K562 (cell line): ENCODE results near the gene NRCAM. TPM values are rescaled to one million over a fixed set of nuclear protein-coding genes. Genes with fewer than 3 reads are reported as not detected.

Experiments used
- ETS2 ChIP-seq: IDR thresholded peaks from 2 replicates; pipeline ENCODE4 v1.6.1; 2016; ENCODE audit warnings: borderline replicate concordance, missing genetic modification characterization, mild to moderate bottlenecking, moderate library complexity, missing compliant biosample characterization; ENCODE audit not compliant: poor library complexity, severe bottlenecking
- EZH2 ChIP-seq: IDR thresholded peaks from 2 replicates; pipeline ENCODE4 v1.6.1; 2012; ENCODE audit warnings: low read depth, mild to moderate bottlenecking, inconsistent platforms, low read length, borderline replicate concordance
- MYNN ChIP-seq, 2 experiments: sonication (generic); formaldehyde crosslinking in 1 of 2; IDR thresholded peaks; 2 replicates each; pipeline versions ENCODE4 v1.5.0 to v1.6.1; 2016 to 2020; ENCODE audit warnings: antibody characterized with exemption in 1 of 2, missing genetic modification reagents in 1 of 2
- NCOA4 ChIP-seq: fragments of 450-650 bp; IDR thresholded peaks from 2 replicates; pipeline ENCODE4 v1.6.1; 2018; ENCODE audit warnings: mild to moderate bottlenecking; ENCODE audit not compliant: partially characterized antibody
- NUFIP1 ChIP-seq: fragments of 450-650 bp; IDR thresholded peaks from 2 replicates; pipeline ENCODE4 v1.6.1; 2018; ENCODE audit not compliant: partially characterized antibody
- RBM17 ChIP-seq: fragments of 200-400 bp; formaldehyde crosslinking; IDR thresholded peaks from 2 replicates; pipeline ENCODE4 v1.6.1; 2017; ENCODE audit warnings: low read depth, mild to moderate bottlenecking, low read length, borderline replicate concordance
- RCOR1 ChIP-seq, 2 experiments: IDR thresholded peaks; 2 replicates each; pipeline ENCODE4 v1.6.1; 2012; ENCODE audit warnings: low read depth in 2 of 2, low read length in 2 of 2, borderline replicate concordance in 1 of 2, improper control_type of control experiment in 1 of 2
- RNF219 ChIP-seq: fragments of 250-450 bp; sonication (Bioruptor Pico); IDR thresholded peaks from 2 replicates; pipeline ENCODE4 v1.5.0; 2022; ENCODE audit warnings: mild to moderate bottlenecking
- SAFB2 ChIP-seq: fragments of 200-400 bp; formaldehyde crosslinking; IDR thresholded peaks from 2 replicates; pipeline ENCODE4 v1.6.1; 2018; ENCODE audit warnings: borderline replicate concordance, low read length, low read depth, moderate library complexity; ENCODE audit not compliant: severe bottlenecking
- SUPT5H ChIP-seq: fragments of 450-650 bp; IDR thresholded peaks from 2 replicates; pipeline ENCODE4 v1.6.1; 2016
- TAF15 ChIP-seq: fragments of 200-400 bp; formaldehyde crosslinking; IDR thresholded peaks from 2 replicates; pipeline ENCODE4 v1.6.1; 2017; ENCODE audit warnings: mild to moderate bottlenecking, low read depth, low read length, moderate library complexity
- TBL1XR1 ChIP-seq, 2 experiments: IDR thresholded peaks; 2 replicates each; pipeline ENCODE4 v1.6.1; 2012; ENCODE audit warnings: improper control_type of control experiment in 2 of 2, low read length in 2 of 2, mild to moderate bottlenecking in 1 of 2
- ZBTB49 ChIP-seq: sonication (generic); formaldehyde crosslinking; IDR thresholded peaks from 2 replicates; pipeline ENCODE4 v1.8.0; 2022; ENCODE audit warnings: missing genetic modification reagents, mild to moderate bottlenecking, borderline replicate concordance
- ZNF324 ChIP-seq: fragments of 250-450 bp; sonication (Bioruptor Pico); IDR thresholded peaks from 2 replicates; pipeline ENCODE4 v1.4.0; 2020; ENCODE audit warnings: mild to moderate bottlenecking
- ZNF644 ChIP-seq: fragments of 200-800 bp; sonication (Bioruptor generic); IDR thresholded peaks from 2 replicates; pipeline ENCODE4 v1.6.1; 2016; ENCODE audit warnings: low read depth, missing genetic modification characterization, missing compliant biosample characterization
- polyA plus RNA-seq, 8 experiments: library from polyadenylated mRNA; depleted of rRNA in 4 of 8; stranded (reverse) in 5 of 8; unstranded in 3 of 8; fragments of >200 nt; fragmentation: Nextera tagmentation in 2 of 8; fragmentation: Illumina TruSeq in 1 of 8; extraction: Ambion mirVana in 2 of 8; extraction: Trizol in 1 of 8; gene quantifications; 2 replicates each; pipeline versions ENCODE4 v1.2.1 to v1.2.3, GENCODE V29; 2011 to 2014; ENCODE audit warnings: inconsistent platforms in 1 of 8, missing spikeins in 1 of 8
- total RNA-seq, 7 experiments: library from RNA; depleted of rRNA in 6 of 7; stranded (reverse); fragments of >200 nt in 6 of 7; fragmentation: Illumina TruSeq in 2 of 7; extraction: Trizol in 2 of 7; gene quantifications; 2 replicates each; pipeline versions ENCODE4 v1.2.1 to v1.2.3, GENCODE V29; 2011 to 2021; ENCODE audit warnings: low replicate concordance in 1 of 7
- TF ChIP-seq, protein P1 (sequence below): fragments of 450-650 bp; IDR thresholded peaks from 2 replicates; pipeline ENCODE4 v1.6.1; 2016; ENCODE audit warnings: missing biosample characterization, missing genetic modification characterization

Gene NRCAM
- total and polyA plus RNA-seq, 9 of the 15 experiments (the other 6 are each of a cell fraction or from before 2014, with no cell fraction given) = 0.03 to 0.54 (median 0.12) TPM; not detected in 1

DNA sequence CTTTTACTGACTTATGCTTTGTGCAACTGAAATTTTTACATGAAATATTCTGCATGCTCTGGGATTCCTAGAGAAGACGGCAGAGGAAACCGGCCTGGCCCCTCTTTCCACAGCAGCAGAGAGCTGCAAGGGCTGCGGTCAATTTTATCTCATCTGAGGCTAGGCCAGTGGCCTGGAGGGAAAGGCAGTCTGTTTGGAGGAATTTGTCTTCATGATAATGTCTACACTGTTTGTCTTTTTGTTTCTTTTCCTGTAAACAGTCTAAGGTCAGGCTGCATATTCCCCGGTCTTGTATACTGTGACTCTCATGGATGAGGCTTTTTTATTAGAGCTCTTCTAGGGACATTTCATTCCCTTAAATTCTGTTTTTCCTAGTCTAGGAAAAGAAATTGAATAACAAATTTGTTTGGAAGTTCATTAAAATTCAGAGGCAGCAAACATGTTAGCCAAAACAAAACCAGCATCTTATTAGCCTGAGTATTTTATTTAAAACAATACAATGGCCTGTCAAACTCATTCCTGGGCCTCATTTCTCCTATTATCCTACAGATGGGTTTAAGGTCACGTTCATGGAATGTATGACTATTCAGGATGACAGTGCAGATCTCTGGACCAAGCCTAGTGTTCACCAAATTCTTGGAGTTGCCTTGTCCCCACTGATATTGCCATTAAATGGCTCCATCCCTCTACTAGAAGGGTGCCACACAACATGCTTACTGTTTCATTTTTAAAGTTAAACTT lies 352.5 kb downstream of the NRCAM start (continued):
- TF ChIP-seq RNF219 (CRISPR knock-in tag) = no peak
- TF ChIP-seq RCOR1 (IDR thresholded peaks at IDR 0.05; ENCODE audit: borderline replicate concordance in 1 of 2, low read depth in 2 of 2, low read length in 2 of 2) = peak in 1 of 2 experiments; percentile 70; a peak in 2 of 4 replicates
- no peak for TF ChIP-seq ZBTB49 (CRISPR knock-in tag)
- TF ChIP-seq ZNF644 (tag) = 0 out of 2 replicates have a peak, but pooled peaks have one; percentile 49
- no peak for TF ChIP-seq TAF15
- TF ChIP-seq SAFB2 = no peak
- no peak for TF ChIP-seq MYNN (IDR thresholded peaks at IDR 0.05)
- TF ChIP-seq MYNN (CRISPR knock-in tag; IDR thresholded peaks at IDR 0.05) = no peak
- no peak for TF ChIP-seq NCOA4
- no peak for TF ChIP-seq TBL1XR1 (IDR thresholded peaks at IDR 0.05; ENCODE audit: low read length in 2 of 2)
- no peak for TF ChIP-seq NUFIP1
- TF ChIP-seq, protein P1, sequence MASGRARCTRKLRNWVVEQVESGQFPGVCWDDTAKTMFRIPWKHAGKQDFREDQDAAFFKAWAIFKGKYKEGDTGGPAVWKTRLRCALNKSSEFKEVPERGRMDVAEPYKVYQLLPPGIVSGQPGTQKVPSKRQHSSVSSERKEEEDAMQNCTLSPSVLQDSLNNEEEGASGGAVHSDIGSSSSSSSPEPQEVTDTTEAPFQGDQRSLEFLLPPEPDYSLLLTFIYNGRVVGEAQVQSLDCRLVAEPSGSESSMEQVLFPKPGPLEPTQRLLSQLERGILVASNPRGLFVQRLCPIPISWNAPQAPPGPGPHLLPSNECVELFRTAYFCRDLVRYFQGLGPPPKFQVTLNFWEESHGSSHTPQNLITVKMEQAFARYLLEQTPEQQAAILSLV (tag) = no peak
- no peak for TF ChIP-seq ETS2 (tag)
- no peak for TF ChIP-seq SUPT5H
- TF ChIP-seq ZNF324 (CRISPR knock-in tag) = no peak
- TF ChIP-seq EZH2 = no peak
- TF ChIP-seq RBM17 = no peak
